ENCODE measurements around the gene PLEKHA7. TPM values are rescaled to one million over a fixed set of nuclear protein-coding genes. Genes with fewer than 3 reads are reported as not detected.

PLEKHA7 gene
- total RNA-seq, 1 experiment from 2014 or later, result 13.0 TPM

- TF ChIP-seq, protein P1, sequence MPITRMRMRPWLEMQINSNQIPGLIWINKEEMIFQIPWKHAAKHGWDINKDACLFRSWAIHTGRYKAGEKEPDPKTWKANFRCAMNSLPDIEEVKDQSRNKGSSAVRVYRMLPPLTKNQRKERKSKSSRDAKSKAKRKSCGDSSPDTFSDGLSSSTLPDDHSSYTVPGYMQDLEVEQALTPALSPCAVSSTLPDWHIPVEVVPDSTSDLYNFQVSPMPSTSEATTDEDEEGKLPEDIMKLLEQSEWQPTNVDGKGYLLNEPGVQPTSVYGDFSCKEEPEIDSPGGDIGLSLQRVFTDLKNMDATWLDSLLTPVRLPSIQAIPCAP (CRISPR knock-in tag; IDR thresholded peaks at IDR 0.05), result no peak
- TF ChIP-seq, protein P2, sequence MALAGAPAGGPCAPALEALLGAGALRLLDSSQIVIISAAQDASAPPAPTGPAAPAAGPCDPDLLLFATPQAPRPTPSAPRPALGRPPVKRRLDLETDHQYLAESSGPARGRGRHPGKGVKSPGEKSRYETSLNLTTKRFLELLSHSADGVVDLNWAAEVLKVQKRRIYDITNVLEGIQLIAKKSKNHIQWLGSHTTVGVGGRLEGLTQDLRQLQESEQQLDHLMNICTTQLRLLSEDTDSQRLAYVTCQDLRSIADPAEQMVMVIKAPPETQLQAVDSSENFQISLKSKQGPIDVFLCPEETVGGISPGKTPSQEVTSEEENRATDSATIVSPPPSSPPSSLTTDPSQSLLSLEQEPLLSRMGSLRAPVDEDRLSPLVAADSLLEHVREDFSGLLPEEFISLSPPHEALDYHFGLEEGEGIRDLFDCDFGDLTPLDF (CRISPR knock-in tag; IDR thresholded peaks at IDR 0.05), result no peak
- TF ChIP-seq NFE2L1 (CRISPR knock-in tag; IDR thresholded peaks at IDR 0.05) (no peak), SP1 (CRISPR knock-in tag; conservative IDR thresholded peaks at IDR 0.05) (no peak)
- TF ChIP-seq, protein P3, sequence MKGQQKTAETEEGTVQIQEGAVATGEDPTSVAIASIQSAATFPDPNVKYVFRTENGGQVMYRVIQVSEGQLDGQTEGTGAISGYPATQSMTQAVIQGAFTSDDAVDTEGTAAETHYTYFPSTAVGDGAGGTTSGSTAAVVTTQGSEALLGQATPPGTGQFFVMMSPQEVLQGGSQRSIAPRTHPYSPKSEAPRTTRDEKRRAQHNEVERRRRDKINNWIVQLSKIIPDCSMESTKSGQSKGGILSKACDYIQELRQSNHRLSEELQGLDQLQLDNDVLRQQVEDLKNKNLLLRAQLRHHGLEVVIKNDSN (CRISPR knock-in tag; IDR thresholded peaks at IDR 0.05), result no peak
Observed at GRCh38 chr11:16975906-16976305, 38.3 kb downstream of the PLEKHA7 start (continued).

- no peaks in the 10 kb centered on the region for H3K27me3 Mint-ChIP-seq (ENCODE audit: low read depth)
- DNase-seq (ENCODE audit: low spot score), result no peak
- ChIA-PET CTCF (no interaction called here), POLR2A (no interaction called here)
- no peaks in the 10 kb centered on the region for H3K36me3 Mint-ChIP-seq
- H3K9me3 Mint-ChIP-seq, result no peaks in the 10 kb centered on the region
- TF ChIP-seq MAX (CRISPR knock-in tag; IDR thresholded peaks at IDR 0.05) (no peak), ELF4 (CRISPR knock-in tag; IDR thresholded peaks at IDR 0.05; ENCODE audit: low read depth) (no peak), FOXP1 (CRISPR knock-in tag; IDR thresholded peaks at IDR 0.05; ENCODE audit: borderline replicate concordance) (no peak), ATF1 (CRISPR knock-in tag; IDR thresholded peaks at IDR 0.05) (no peak), NR1H2 (CRISPR knock-in tag; IDR thresholded peaks at IDR 0.05) (no peak), ZNF671 (CRISPR knock-in tag; IDR thresholded peaks at IDR 0.05) (no peak), CBFB (CRISPR knock-in tag; IDR thresholded peaks at IDR 0.05; ENCODE audit: low read depth) (no peak), AR (CRISPR knock-in tag; IDR thresholded peaks at IDR 0.05) (no peak), SP1 (CRISPR knock-in tag; conservative IDR thresholded peaks at IDR 0.05) (no peak), CREM (CRISPR knock-in tag; IDR thresholded peaks at IDR 0.05) (no peak), ZNF219 (CRISPR knock-in tag; IDR thresholded peaks at IDR 0.05; ENCODE audit: borderline replicate concordance) (no peak), EMX1 (CRISPR knock-in tag; IDR thresholded peaks at IDR 0.05) (no peak), PRRX2 (CRISPR knock-in tag; IDR thresholded peaks at IDR 0.05) (no peak), FOXJ3 (CRISPR knock-in tag; IDR thresholded peaks at IDR 0.05; ENCODE audit: borderline replicate concordance) (no peak), ZNF232 (CRISPR knock-in tag; IDR thresholded peaks at IDR 0.05) (no peak), KAT7 (CRISPR knock-in tag; IDR thresholded peaks at IDR 0.05; ENCODE audit: borderline replicate concordance) (no peak)
- TF ChIP-seq, protein P4, sequence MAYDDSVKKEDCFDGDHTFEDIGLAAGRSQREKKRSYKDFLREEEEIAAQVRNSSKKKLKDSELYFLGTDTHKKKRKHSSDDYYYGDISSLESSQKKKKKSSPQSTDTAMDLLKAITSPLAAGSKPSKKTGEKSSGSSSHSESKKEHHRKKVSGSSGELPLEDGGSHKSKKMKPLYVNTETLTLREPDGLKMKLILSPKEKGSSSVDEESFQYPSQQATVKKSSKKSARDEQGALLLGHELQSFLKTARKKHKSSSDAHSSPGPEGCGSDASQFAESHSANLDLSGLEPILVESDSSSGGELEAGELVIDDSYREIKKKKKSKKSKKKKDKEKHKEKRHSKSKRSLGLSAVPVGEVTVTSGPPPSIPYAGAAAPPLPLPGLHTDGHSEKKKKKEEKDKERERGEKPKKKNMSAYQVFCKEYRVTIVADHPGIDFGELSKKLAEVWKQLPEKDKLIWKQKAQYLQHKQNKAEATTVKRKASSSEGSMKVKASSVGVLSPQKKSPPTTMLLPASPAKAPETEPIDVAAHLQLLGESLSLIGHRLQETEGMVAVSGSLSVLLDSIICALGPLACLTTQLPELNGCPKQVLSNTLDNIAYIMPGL (CRISPR knock-in tag; IDR thresholded peaks at IDR 0.05), result no peak
- TF ChIP-seq, protein P5, sequence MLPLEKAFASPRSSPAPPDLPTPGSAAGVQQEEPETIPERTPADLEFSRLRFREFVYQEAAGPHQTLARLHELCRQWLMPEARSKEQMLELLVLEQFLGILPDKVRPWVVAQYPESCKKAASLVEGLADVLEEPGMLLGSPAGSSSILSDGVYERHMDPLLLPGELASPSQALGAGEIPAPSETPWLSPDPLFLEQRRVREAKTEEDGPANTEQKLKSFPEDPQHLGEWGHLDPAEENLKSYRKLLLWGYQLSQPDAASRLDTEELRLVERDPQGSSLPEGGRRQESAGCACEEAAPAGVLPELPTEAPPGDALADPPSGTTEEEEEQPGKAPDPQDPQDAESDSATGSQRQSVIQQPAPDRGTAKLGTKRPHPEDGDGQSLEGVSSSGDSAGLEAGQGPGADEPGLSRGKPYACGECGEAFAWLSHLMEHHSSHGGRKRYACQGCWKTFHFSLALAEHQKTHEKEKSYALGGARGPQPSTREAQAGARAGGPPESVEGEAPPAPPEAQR (CRISPR knock-in tag; IDR thresholded peaks at IDR 0.05), result no peak
- TF ChIP-seq, protein P6, sequence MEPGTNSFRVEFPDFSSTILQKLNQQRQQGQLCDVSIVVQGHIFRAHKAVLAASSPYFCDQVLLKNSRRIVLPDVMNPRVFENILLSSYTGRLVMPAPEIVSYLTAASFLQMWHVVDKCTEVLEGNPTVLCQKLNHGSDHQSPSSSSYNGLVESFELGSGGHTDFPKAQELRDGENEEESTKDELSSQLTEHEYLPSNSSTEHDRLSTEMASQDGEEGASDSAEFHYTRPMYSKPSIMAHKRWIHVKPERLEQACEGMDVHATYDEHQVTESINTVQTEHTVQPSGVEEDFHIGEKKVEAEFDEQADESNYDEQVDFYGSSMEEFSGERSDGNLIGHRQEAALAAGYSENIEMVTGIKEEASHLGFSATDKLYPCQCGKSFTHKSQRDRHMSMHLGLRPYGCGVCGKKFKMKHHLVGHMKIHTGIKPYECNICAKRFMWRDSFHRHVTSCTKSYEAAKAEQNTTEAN (CRISPR knock-in tag; IDR thresholded peaks at IDR 0.05), result no peak
- TF ChIP-seq, protein P7, sequence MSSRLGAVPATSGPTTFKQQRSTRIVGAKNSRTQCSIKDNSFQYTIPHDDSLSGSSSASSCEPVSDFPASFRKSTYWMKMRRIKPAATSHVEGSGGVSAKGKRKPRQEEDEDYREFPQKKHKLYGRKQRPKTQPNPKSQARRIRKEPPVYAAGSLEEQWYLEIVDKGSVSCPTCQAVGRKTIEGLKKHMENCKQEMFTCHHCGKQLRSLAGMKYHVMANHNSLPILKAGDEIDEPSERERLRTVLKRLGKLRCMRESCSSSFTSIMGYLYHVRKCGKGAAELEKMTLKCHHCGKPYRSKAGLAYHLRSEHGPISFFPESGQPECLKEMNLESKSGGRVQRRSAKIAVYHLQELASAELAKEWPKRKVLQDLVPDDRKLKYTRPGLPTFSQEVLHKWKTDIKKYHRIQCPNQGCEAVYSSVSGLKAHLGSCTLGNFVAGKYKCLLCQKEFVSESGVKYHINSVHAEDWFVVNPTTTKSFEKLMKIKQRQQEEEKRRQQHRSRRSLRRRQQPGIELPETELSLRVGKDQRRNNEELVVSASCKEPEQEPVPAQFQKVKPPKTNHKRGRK (CRISPR knock-in tag; IDR thresholded peaks at IDR 0.05; ENCODE audit: borderline replicate concordance), result no peak
- H3K27ac Mint-ChIP-seq, result no peak overlapping the region
- peaks cover 18% of the 10 kb centered on the region for H3K4me1 Mint-ChIP-seq
- ATAC-seq, result no peak
- H3K4me3 Mint-ChIP-seq, result no peak overlapping the region
Observed at GRCh38 chr11:16973338-16973964, 40.8 kb downstream of the PLEKHA7 start.

Data from WTC11 (cell line).